Activated CD8-positive, alpha-beta T cell treated with anti-CD3 and anti-CD28 coated beads for 36 hours (primary cell): ENCODE results near the gene PBRM1. TPM values are rescaled to one million over a fixed set of nuclear protein-coding genes. Genes with fewer than 3 reads are reported as not detected.

Experiments used
- ATAC-seq: fragments of 200-7000 bp; cut with Tn5 transposase; one replicate; pipeline ENCODE4 v1.10.0; 2021; ENCODE audit warnings: mild to moderate bottlenecking, moderate library complexity
- CTCF ChIA-PET: fragments of 350-600 bp; sonication (Branson Sonifier 250); formaldehyde crosslinking; loops from one replicate; lab custom pipeline; 2021; ENCODE audit warnings: antibody characterized with exemption; lab: Charles Lee
- POLR2A ChIA-PET: fragments of 350-600 bp; sonication (Branson Sonifier 250); formaldehyde crosslinking; loops from one replicate; lab custom pipeline; 2021; ENCODE audit warnings: antibody characterized with exemption; lab: Charles Lee
- DNase-seq: peaks from one replicate; pipeline ENCODE4 v3.0.0-alpha.2; 2020
- H3K27ac Mint-ChIP-seq: one replicate; pipeline ENCODE4 v1.8.0; 2021; ENCODE audit warnings: mild to moderate bottlenecking, mixed read lengths
- H3K27me3 Mint-ChIP-seq: one replicate; pipeline ENCODE4 v1.8.0; 2021; ENCODE audit warnings: mixed read lengths
- H3K36me3 Mint-ChIP-seq: one replicate; pipeline ENCODE4 v1.8.0; 2021; ENCODE audit warnings: low read depth, mixed read lengths
- H3K4me1 Mint-ChIP-seq: one replicate; pipeline ENCODE4 v1.8.0; 2021; ENCODE audit warnings: low read depth, mixed read lengths
- H3K4me3 Mint-ChIP-seq: one replicate; pipeline ENCODE4 v1.8.0; 2021; ENCODE audit warnings: mild to moderate bottlenecking, moderate library complexity, mixed read lengths
- H3K9me3 Mint-ChIP-seq: one replicate; pipeline ENCODE4 v1.8.0; 2021; ENCODE audit warnings: mixed read lengths
- intact Hi-C: fragments of 100-400 bp; cut with micrococcal nuclease; formaldehyde crosslinking; loops from one replicate; pipeline ENCODE4 v1.10.0; 2022
- total RNA-seq, 2 experiments: library from RNA; stranded (reverse); gene quantifications; one replicate each; pipeline ENCODE4 v1.2.3, GENCODE V29; 2021
- TF ChIP-seq, protein P1 (sequence below): fragments of 200-600 bp; IDR thresholded peaks from one replicate; pipeline ENCODE4 v1.8.0; 2022; ENCODE audit warnings: antibody characterized with exemption, mild to moderate bottlenecking

PBRM1 gene
- total RNA-seq, 2 experiments from 2014 or later, result 55.9 to 56.1 TPM

DNA sequence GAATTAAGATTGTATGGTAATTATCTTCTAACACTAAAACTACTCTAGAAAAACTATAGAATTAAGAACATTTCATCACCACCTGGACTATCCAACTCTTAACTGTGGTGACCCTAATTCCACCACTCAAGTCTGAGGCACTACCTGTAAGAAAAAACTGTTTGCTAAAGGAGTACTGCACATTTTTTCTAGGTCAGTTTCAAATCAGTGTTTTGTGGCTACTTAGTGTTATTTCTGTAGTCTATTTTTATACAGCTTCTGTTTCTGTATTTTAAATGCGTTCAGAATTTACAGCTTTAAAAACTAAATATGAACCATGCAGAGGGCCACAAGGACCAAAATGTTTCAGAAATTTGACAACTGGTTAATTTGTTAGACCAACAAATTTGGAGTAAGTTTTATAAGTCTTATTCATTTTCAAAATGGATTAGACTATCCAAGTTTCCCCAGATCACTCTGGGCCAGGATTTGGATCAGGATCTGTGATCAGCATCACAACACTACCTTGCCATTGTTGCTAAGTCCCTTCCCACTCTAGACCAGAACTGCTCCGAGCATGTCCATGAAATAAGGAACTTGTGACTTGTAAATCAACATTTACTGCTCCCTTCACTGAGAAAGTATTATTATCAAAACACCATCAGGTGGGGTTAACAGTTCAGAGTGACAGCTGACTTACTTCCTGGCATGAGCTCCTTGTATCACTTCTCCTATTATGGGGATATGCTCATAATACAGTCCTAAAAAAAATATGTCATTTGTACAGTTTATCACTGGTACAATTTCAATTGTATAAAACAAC is 11.3 kb upstream of the PBRM1 start:
- peaks cover 37% of the 10 kb centered on the region for H3K4me1 Mint-ChIP-seq
- peak overlapping the region; percentile 81 for H3K27ac Mint-ChIP-seq
- H3K4me3 Mint-ChIP-seq, result no peak overlapping the region
- DNase-seq (no peak), ATAC-seq (no peak)
- POLR2A ChIA-PET, result interaction anchor here (0.6 to 3.6 kb wide), 4 partner anchors 8 to 25 kb away, joined by 3 to 15 read pairs (median 3); partner anchors contain the start of genes GLT8D1, GNL3 and SPCS1
- peaks cover 45% of the 10 kb centered on the region for H3K36me3 Mint-ChIP-seq
- H3K27me3 Mint-ChIP-seq, result no peaks in the 10 kb centered on the region
- TF ChIP-seq, protein P1, sequence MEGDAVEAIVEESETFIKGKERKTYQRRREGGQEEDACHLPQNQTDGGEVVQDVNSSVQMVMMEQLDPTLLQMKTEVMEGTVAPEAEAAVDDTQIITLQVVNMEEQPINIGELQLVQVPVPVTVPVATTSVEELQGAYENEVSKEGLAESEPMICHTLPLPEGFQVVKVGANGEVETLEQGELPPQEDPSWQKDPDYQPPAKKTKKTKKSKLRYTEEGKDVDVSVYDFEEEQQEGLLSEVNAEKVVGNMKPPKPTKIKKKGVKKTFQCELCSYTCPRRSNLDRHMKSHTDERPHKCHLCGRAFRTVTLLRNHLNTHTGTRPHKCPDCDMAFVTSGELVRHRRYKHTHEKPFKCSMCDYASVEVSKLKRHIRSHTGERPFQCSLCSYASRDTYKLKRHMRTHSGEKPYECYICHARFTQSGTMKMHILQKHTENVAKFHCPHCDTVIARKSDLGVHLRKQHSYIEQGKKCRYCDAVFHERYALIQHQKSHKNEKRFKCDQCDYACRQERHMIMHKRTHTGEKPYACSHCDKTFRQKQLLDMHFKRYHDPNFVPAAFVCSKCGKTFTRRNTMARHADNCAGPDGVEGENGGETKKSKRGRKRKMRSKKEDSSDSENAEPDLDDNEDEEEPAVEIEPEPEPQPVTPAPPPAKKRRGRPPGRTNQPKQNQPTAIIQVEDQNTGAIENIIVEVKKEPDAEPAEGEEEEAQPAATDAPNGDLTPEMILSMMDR, result no peak
- intact Hi-C loops, result no loop called here
- CTCF ChIA-PET, result interaction anchor here (0.9 to 1.7 kb wide), 3 partner anchors 10 to 124 kb away, joined by 3 to 4 read pairs (median 3); no protein-coding TSS in a partner anchor
- H3K9me3 Mint-ChIP-seq, result no peaks in the 10 kb centered on the region

DNA sequence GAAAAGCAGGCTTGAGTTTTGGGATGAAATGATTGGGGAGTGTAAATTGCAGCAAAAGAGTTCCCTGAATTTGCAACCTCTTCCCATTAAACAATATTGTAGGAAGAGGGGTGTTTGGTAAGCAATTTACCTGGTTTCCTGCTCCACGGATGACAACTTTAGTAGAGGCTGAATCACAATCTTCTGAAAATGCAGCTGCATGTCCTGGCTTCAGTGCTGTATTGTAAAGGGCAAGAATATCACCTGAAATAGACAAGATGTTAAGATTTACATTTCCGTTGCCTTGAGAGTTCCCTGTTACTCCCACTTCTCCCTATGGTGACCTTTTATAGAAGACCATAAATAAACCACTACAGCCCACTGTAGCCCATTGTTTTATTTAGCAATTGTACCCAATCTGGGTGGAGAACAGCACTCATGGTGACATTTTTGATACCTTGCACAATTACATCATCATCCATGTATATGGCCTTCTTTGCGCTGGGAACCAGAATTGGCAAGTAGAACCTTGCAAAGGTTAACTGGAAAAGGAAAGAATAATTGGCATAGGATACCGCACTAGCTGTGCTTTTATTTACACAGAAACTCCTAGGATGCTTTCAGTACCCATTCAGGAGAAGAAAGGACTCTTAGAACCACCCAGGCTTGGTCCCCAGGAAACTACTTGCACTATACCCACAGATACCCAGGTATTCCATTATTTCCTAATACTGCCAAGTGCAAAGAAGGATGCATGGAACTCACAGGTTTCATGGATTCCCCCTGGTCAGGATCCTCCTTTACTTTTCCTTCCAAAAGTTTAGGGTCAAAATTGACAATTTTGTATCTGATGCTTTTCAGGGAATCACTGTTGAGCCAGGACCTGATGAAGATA is 10.3 kb upstream of the PBRM1 start:
- no peak for DNase-seq
- TF ChIP-seq, protein P1, result no peak
- Mint-ChIP-seq H3K4me1 (peaks cover 42% of the 10 kb centered on the region), H3K9me3 (no peaks in the 10 kb centered on the region), H3K27ac (peak overlapping the region; percentile 74), H3K27me3 (no peaks in the 10 kb centered on the region), H3K4me3 (no peak overlapping the region), H3K36me3 (peaks cover 49% of the 10 kb centered on the region)
- ChIA-PET POLR2A (interaction anchor here (0.6 to 3.6 kb wide), 7 partner anchors 7 to 50 kb away, joined by 3 to 15 read pairs (median 3); partner anchors contain the start of genes GLT8D1, GNL3 and SPCS1), CTCF (interaction anchor here (0.9 to 1.7 kb wide), 3 partner anchors 8 to 24 kb away, joined by 3 to 4 read pairs (median 3); no protein-coding TSS in a partner anchor)
- no peak for ATAC-seq
- intact Hi-C loops, result no loop called here

DNA sequence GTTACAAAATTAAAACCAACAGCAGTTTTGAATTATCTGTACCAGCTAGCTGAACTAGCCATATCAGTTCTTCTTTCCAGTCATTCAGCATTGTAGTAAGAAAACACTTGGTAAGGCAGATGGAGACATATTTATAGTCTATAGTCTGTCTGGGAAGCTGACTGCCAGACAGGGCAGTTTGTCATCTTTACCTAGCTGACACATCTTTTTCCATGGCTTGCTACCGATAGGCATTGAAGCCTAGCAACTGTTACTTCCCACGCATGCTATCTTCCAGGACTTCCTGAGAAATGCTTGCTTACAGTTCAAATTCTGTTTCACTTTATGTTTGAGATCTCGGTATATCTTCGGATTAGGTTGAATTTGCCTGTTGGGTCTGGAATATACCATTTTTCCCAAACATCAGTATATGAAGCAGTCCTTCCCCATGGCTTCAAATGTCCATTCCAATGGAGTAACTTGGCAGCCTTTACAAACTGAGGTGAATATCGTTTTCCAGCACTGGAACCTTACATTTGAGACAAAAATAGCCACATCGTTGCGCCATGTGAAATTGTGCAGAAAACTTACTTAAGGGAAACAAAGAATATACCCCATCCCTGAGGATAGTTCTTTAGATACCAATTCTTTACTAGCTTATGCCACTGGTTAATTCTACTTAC is 8.9 kb upstream of the PBRM1 start:
- H3K36me3 Mint-ChIP-seq, result peaks cover 61% of the 10 kb centered on the region
- CTCF ChIA-PET, result no interaction called here
- H3K9me3 Mint-ChIP-seq, result no peaks in the 10 kb centered on the region
- no peak overlapping the region for H3K4me3 Mint-ChIP-seq
- peaks cover 49% of the 10 kb centered on the region for H3K4me1 Mint-ChIP-seq
- ATAC-seq (no peak), DNase-seq (no peak)
- intact Hi-C loops, result no loop called here
- peak overlapping the region; percentile 35 for H3K27ac Mint-ChIP-seq
- no peaks in the 10 kb centered on the region for H3K27me3 Mint-ChIP-seq
- POLR2A ChIA-PET, result interaction anchor here (1.1 to 10.1 kb wide), 4 partner anchors 8 to 11 kb away, joined by 5 to 101 read pairs (median 11); partner anchors contain the start of genes GLT8D1, GNL3 and SPCS1
- TF ChIP-seq, protein P1, result no peak

DNA sequence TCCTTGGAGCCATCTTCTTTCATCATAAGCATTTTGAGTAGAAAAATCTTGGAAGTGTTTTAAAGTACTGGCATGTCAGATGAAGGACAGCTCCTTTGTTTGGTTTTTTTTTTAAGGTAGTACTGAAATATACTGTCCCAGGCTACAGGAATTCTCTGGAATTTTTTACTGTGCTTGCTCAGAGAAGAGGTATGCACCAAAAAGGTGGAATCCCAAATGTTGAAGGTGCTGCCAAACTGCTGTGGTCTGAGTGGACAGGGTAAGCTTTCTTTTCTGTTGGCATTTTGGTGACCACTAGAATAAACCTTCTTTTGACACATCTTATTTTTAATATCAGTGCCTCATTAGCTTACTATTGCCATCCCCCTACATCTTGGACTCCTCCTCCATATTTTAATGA is 7.4 kb upstream of the PBRM1 start:
- no peaks in the 10 kb centered on the region for H3K9me3 Mint-ChIP-seq
- DNase-seq, result no peak
- intact Hi-C loops, result no loop called here
- no peak for ATAC-seq
- H3K27me3 Mint-ChIP-seq, result no peaks in the 10 kb centered on the region
- no peak overlapping the region for H3K4me3 Mint-ChIP-seq
- peak overlapping the region; percentile 55 for H3K27ac Mint-ChIP-seq
- H3K36me3 Mint-ChIP-seq, result peaks cover 77% of the 10 kb centered on the region
- POLR2A ChIA-PET, result interaction anchor here (0.6 to 10.1 kb wide), 5 partner anchors 9 to 412 kb away, joined by 3 to 101 read pairs (median 4); partner anchors contain the start of genes GLT8D1 and SPCS1
- TF ChIP-seq, protein P1, result no peak
- CTCF ChIA-PET, result interaction anchor here (1.0 to 1.1 kb wide), 2 partner anchors 12 to 14 kb away, joined by 3 read pairs; partner anchors contain the start of genes GLT8D1 and SPCS1
- peaks cover 65% of the 10 kb centered on the region for H3K4me1 Mint-ChIP-seq
